HepG2 (cell line): ENCODE data around the gene ALKBH5. TPM values are rescaled to one million over a fixed set of nuclear protein-coding genes. Genes with fewer than 3 reads are reported as not detected.

Experiments
- ATAD3A ChIP-seq: sonication (generic); formaldehyde crosslinking; IDR thresholded peaks from 2 replicates; pipeline ENCODE4 v1.4.0; 2020; ENCODE audit warnings: missing genetic modification reagents
- BRD4 ChIP-seq: sonication (generic); formaldehyde crosslinking; IDR thresholded peaks from 2 replicates; pipeline ENCODE4 v1.4.0; 2020; ENCODE audit warnings: missing genetic modification reagents
- ELK4 ChIP-seq: sonication (generic); formaldehyde crosslinking; IDR thresholded peaks from 2 replicates; pipeline ENCODE4 v1.9.0; 2021; ENCODE audit warnings: missing genetic modification reagents, borderline replicate concordance
- FOXA3 ChIP-seq: IDR thresholded peaks from 2 replicates; pipeline ENCODE4 v1.6.1; 2016; ENCODE audit warnings: missing genetic modification reagents, missing compliant biosample characterization
- FOXJ3 ChIP-seq: sonication (generic); formaldehyde crosslinking; IDR thresholded peaks from 2 replicates; pipeline ENCODE4 v1.4.0; 2020; ENCODE audit warnings: missing genetic modification reagents, mild to moderate bottlenecking, borderline replicate concordance
- KLF15 ChIP-seq: sonication (generic); formaldehyde crosslinking; IDR thresholded peaks from 2 replicates; pipeline ENCODE4 v1.8.1; 2023; ENCODE audit warnings: borderline replicate concordance, mild to moderate bottlenecking, inconsistent platforms, missing genetic modification reagents, mixed read lengths
- MED1 ChIP-seq: sonication (generic); formaldehyde crosslinking; IDR thresholded peaks from 2 replicates; pipeline ENCODE4 v1.4.0; 2020; ENCODE audit warnings: missing genetic modification reagents
- PAWR ChIP-seq: sonication (generic); formaldehyde crosslinking; IDR thresholded peaks from 2 replicates; pipeline ENCODE4 v1.4.0; 2020; ENCODE audit warnings: missing genetic modification reagents, mild to moderate bottlenecking, borderline replicate concordance
- PHF21A ChIP-seq: sonication (generic); formaldehyde crosslinking; IDR thresholded peaks from 2 replicates; pipeline ENCODE4 v1.5.0; 2020; ENCODE audit warnings: mild to moderate bottlenecking, missing genetic modification reagents
- POLR2AphosphoS2 ChIP-seq: IDR thresholded peaks from 2 replicates; pipeline ENCODE4 v1.6.1; 2011; ENCODE audit warnings: low read depth, low read length, improper control_type of control experiment
- PREB ChIP-seq: sonication (generic); formaldehyde crosslinking; IDR thresholded peaks from 2 replicates; pipeline ENCODE4 v1.4.0; 2020; ENCODE audit warnings: missing genetic modification reagents
- REXO4 ChIP-seq: sonication (generic); formaldehyde crosslinking; IDR thresholded peaks from 2 replicates; pipeline ENCODE4 v1.8.0; 2022; ENCODE audit warnings: missing genetic modification reagents, mild to moderate bottlenecking, borderline replicate concordance
- SRSF1 ChIP-seq: fragments of 200-400 bp; formaldehyde crosslinking; optimal IDR thresholded peaks from 2 replicates; pipeline ENCODE3; 2017; ENCODE audit warnings: mild to moderate bottlenecking, low read depth, low read length, moderate library complexity
- TCF7 ChIP-seq: sonication (generic); IDR thresholded peaks from 2 replicates; pipeline ENCODE4 v1.6.1; 2016; ENCODE audit warnings: antibody characterized with exemption, low read depth
- TIGD3 ChIP-seq: sonication (generic); formaldehyde crosslinking; IDR thresholded peaks from 2 replicates; pipeline ENCODE4 v1.5.1; 2020; ENCODE audit warnings: mild to moderate bottlenecking, missing genetic modification reagents, borderline replicate concordance
- ZBTB10 ChIP-seq: sonication (generic); formaldehyde crosslinking; IDR thresholded peaks from 2 replicates; pipeline ENCODE4 v1.4.0; 2020; ENCODE audit warnings: missing genetic modification reagents, borderline replicate concordance
- ZFP41 ChIP-seq: sonication (generic); formaldehyde crosslinking; IDR thresholded peaks from 2 replicates; pipeline ENCODE4 v1.4.0; 2020; ENCODE audit warnings: mild to moderate bottlenecking, missing genetic modification reagents, borderline replicate concordance
- ZNF18 ChIP-seq: sonication (generic); formaldehyde crosslinking; IDR thresholded peaks from 2 replicates; pipeline ENCODE4 v1.8.0; 2022; ENCODE audit warnings: mild to moderate bottlenecking, missing genetic modification reagents; ENCODE audit not compliant: insufficient replicate concordance
- ZNF263 ChIP-seq: sonication (generic); formaldehyde crosslinking; IDR thresholded peaks from 2 replicates; pipeline ENCODE4 v1.4.0; 2020; ENCODE audit warnings: missing genetic modification reagents
- ZNF343 ChIP-seq: sonication (generic); formaldehyde crosslinking; IDR thresholded peaks from 2 replicates; pipeline ENCODE4 v1.4.0; 2020; ENCODE audit warnings: mild to moderate bottlenecking, missing genetic modification reagents
- ZNF570 ChIP-seq: sonication (generic); formaldehyde crosslinking; IDR thresholded peaks from 2 replicates; pipeline ENCODE4 v1.4.0; 2020; ENCODE audit warnings: mild to moderate bottlenecking, missing genetic modification reagents, borderline replicate concordance
- ZNF670 ChIP-seq: sonication (generic); formaldehyde crosslinking; IDR thresholded peaks from 2 replicates; pipeline ENCODE4 v1.8.0; 2022; ENCODE audit warnings: mild to moderate bottlenecking, missing genetic modification reagents, borderline replicate concordance
- polyA plus RNA-seq, 8 experiments: library from polyadenylated mRNA; depleted of rRNA in 3 of 8; stranded (reverse) in 7 of 8; unstranded in 1 of 8; fragments of >200 nt; fragmentation: Illumina TruSeq in 4 of 8; extraction: Trizol in 4 of 8; gene quantifications; 2 replicates each; pipeline versions ENCODE4 v1.2.1 to v1.2.3, GENCODE V29; 2011 to 2016; ENCODE audit warnings: low read depth in 4 of 8, missing spikeins in 1 of 8, mixed read lengths in 1 of 8; ENCODE audit not compliant: insufficient read depth in 1 of 8
- total RNA-seq, 5 experiments: library from RNA; depleted of rRNA; stranded (reverse); fragments of >200 nt; fragmentation: Illumina TruSeq; extraction: Trizol; gene quantifications; 2 replicates each; pipeline ENCODE4 v1.2.3, GENCODE V29; 2016; ENCODE audit warnings: low read depth in 1 of 5

ALKBH5 gene
- total and polyA plus RNA-seq, 2 of the 13 experiments (the other 11 are each of a cell fraction or from before 2014, with no cell fraction given): 68.9 to 76.9 TPM

- TF ChIP-seq ZNF18 (CRISPR knock-in tag) (no peak), ZNF670 (CRISPR knock-in tag) (no peak), PAWR (no peak), MED1 (CRISPR knock-in tag) (no peak), ZFP41 (CRISPR knock-in tag) (no peak), PHF21A (CRISPR knock-in tag) (0 out of 2 replicates have a peak, but pooled peaks have one; percentile 2), ZNF570 (CRISPR knock-in tag) (no peak), ELK4 (no peak), KLF15 (no peak), PREB (CRISPR knock-in tag) (0 out of 2 replicates have a peak, but pooled peaks have one; percentile 18), BRD4 (CRISPR knock-in tag) (0 out of 2 replicates have a peak, but pooled peaks have one; percentile 20), FOXA3 (CRISPR knock-in tag) (no peak), SRSF1 (peak; percentile 61), REXO4 (CRISPR knock-in tag) (0 out of 2 replicates have a peak, but pooled peaks have one; percentile 60), POLR2AphosphoS2 (no peak), FOXJ3 (CRISPR knock-in tag) (no peak), ZNF263 (CRISPR knock-in tag) (no peak; the same call in 1 of the 2 replicates), ATAD3A (CRISPR knock-in tag) (no peak), TIGD3 (CRISPR knock-in tag) (no peak), ZNF343 (CRISPR knock-in tag) (no peak), TCF7 (no peak), ZBTB10 (CRISPR knock-in tag) (0 out of 2 replicates have a peak, but pooled peaks have one; percentile 44)
Observed at GRCh38 chr17:18258356-18259038, 74.9 kb downstream of the ALKBH5 start, which contains the start of gene FLII (continued).
